ENCODE data around the gene GPR151.

DNA sequence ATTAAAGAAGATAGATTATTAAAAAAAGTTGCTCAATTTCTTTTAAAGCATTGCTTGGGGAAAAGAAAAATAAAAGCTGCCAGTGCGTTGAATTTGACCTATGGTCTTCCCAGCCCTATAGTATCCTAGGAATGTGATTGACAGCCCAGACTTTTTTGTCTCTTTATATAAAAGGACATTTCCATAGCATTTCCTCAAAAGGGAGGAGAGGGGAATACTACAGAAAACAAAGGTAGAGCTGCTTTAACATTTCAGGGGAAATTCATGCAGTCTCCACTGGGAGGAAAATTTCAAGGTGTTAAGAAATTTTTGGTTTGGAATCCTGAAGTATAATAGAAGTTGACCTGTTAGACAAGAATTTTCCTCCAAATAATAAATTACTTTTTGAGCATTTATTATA lies 17.9 kb upstream of the GPR151 start:
- TF ChIP-seq, protein P1, sequence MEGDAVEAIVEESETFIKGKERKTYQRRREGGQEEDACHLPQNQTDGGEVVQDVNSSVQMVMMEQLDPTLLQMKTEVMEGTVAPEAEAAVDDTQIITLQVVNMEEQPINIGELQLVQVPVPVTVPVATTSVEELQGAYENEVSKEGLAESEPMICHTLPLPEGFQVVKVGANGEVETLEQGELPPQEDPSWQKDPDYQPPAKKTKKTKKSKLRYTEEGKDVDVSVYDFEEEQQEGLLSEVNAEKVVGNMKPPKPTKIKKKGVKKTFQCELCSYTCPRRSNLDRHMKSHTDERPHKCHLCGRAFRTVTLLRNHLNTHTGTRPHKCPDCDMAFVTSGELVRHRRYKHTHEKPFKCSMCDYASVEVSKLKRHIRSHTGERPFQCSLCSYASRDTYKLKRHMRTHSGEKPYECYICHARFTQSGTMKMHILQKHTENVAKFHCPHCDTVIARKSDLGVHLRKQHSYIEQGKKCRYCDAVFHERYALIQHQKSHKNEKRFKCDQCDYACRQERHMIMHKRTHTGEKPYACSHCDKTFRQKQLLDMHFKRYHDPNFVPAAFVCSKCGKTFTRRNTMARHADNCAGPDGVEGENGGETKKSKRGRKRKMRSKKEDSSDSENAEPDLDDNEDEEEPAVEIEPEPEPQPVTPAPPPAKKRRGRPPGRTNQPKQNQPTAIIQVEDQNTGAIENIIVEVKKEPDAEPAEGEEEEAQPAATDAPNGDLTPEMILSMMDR (IDR thresholded peaks at IDR 0.05; ENCODE audit: low read depth, low read length, poor library complexity, severe bottlenecking), result no peak
- TF ChIP-seq EZH2phosphoT487 (IDR thresholded peaks at IDR 0.05; ENCODE audit: borderline replicate concordance, low read length), result no peak

All from DOHH2 (cell line).